Left ventricle myocardium inferior (tissue), 1 donor: ENCODE results near the gene BMPR1A. TPM values are rescaled to one million over a fixed set of nuclear protein-coding genes. Genes with fewer than 3 reads are reported as not detected.
A peak's percentile ranks its signal among the peaks of the same experiment; 100 is the strongest.
"Not testable (repeated sequence)": the region's sequence is repeated elsewhere in the genome, so short reads cannot be mapped to it uniquely, and the experiment has no call there.

Experiments used
- DNase-seq: peaks from one replicate; pipeline ENCODE4 v3.0.0-alpha.2; 2020
- H3K27ac ChIP-seq: fragments of 200-600 bp; replicated peaks from 2 replicates; pipeline ENCODE4 v1.8.0; 2021
- H3K27me3 ChIP-seq: fragments of 200-600 bp; 2 replicates; pipeline ENCODE4 v1.8.0; 2021; ENCODE audit warnings: low read depth
- H3K36me3 ChIP-seq: fragments of 200-600 bp; 2 replicates; pipeline ENCODE4 v1.8.0; 2021
- H3K4me1 ChIP-seq: fragments of 200-600 bp; 2 replicates; pipeline ENCODE4 v1.8.0; 2021
- H3K4me3 ChIP-seq: fragments of 200-600 bp; 2 replicates; pipeline ENCODE4 v1.8.0; 2021; ENCODE audit warnings: mild to moderate bottlenecking, moderate library complexity
- H3K9me3 ChIP-seq: fragments of 200-600 bp; replicated peaks from 2 replicates; pipeline ENCODE4 v1.8.0; 2021
- intact Hi-C: fragments of 100-400 bp; cut with micrococcal nuclease; formaldehyde crosslinking; loops from one replicate; pipeline ENCODE4 v1.11.0; 2022
- total RNA-seq: library from RNA; stranded (reverse); fragmentation: NEBNext Ultra II Directional; extraction: Animal tissue kit (Norgen Biotek cat#: 25700); gene quantifications from one replicate; pipeline ENCODE4 v1.2.1, GENCODE V29; 2021
- TF ChIP-seq, protein P1 (sequence below): fragments of 200-600 bp; IDR thresholded peaks from 2 replicates; pipeline ENCODE4 v1.8.0; 2021; ENCODE audit warnings: antibody characterized with exemption, mild to moderate bottlenecking, borderline replicate concordance
- donor health status: DM: no; HTN: yes; CAD: no; lungs with severe emphysema.

Gene BMPR1A
- total RNA-seq, 1 donor from 2014 or later, result 43.8 TPM

DNA sequence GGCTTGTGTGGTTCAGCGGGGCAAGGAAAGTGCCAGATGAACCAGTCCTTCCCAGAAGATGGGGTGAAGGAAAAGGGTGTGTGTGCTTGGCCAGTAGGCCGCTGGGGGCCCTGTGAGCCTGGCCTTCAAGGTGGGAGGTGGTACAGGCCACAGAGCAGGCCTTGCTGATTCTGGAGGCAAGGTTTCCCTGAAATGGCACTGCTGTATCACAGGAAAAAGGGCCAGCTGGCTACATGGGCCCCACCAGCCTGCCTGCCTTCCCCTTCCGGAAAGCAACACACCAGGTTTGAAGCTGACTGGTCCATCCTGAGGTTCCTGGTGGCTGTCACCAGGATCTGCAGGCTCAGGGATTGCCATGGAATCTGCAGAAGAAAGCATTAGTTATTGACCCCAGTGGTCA, 188.5 kb downstream of the BMPR1A start:
- DNase-seq, result no peak
- intact Hi-C loops, result no loop called here

DNA sequence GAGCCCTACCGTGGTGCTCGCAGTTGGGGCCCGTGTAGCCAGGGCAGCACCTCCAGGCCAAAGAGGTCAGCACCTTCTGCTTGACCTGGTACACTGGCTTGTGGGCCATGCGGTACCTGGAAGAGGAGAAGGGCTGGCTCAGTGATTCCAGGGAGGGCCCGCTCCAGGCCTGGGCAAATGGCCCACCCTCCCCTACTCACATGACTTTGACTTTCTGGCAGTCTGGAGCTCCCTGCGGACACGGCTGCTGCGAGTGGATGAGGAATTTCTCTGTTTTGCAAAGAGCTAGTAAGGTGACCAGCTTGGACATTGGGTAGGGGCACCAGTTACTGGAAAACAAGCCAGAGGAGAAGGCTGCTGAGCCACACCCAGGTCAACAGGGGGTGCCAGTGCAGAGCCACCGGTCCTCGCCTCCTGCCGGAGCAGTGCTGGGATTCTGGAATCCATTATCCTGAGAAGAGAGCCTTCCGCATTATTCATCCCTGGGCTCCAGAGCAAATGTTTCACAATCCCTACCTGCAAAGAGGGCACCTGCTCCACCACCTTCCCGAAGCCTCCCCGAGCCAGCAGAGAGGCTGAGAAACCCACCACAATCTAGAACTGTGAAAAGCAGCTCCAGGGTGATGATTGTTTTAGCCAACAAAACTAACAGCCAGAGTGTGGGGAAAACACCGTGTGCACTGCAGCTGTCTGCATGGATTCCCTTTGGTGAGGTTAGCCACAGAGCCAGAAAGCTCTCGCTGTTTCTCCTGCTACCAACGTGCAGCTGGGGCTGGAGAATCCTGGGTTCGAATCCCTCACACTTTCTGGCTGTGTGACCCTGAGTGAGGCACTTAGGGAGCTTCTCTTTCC, 189.2 kb downstream of the BMPR1A start:
- H3K4me1 ChIP-seq, result peaks cover 83% of the 10 kb centered on the region

More for the DNA sequence above, 188.5 kb downstream of the BMPR1A start:
- Histone ChIP-seq H3K4me3 (peak overlapping the region; percentile 15), H3K27ac (peak overlapping the region; percentile 38), H3K4me1 (peaks cover 76% of the 10 kb centered on the region), H3K27me3 (no peaks in the 10 kb centered on the region), H3K9me3 (no peaks in the 10 kb centered on the region), H3K36me3 (peaks cover 23% of the 10 kb centered on the region)
- TF ChIP-seq, protein P1, sequence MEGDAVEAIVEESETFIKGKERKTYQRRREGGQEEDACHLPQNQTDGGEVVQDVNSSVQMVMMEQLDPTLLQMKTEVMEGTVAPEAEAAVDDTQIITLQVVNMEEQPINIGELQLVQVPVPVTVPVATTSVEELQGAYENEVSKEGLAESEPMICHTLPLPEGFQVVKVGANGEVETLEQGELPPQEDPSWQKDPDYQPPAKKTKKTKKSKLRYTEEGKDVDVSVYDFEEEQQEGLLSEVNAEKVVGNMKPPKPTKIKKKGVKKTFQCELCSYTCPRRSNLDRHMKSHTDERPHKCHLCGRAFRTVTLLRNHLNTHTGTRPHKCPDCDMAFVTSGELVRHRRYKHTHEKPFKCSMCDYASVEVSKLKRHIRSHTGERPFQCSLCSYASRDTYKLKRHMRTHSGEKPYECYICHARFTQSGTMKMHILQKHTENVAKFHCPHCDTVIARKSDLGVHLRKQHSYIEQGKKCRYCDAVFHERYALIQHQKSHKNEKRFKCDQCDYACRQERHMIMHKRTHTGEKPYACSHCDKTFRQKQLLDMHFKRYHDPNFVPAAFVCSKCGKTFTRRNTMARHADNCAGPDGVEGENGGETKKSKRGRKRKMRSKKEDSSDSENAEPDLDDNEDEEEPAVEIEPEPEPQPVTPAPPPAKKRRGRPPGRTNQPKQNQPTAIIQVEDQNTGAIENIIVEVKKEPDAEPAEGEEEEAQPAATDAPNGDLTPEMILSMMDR, result no peak

DNA sequence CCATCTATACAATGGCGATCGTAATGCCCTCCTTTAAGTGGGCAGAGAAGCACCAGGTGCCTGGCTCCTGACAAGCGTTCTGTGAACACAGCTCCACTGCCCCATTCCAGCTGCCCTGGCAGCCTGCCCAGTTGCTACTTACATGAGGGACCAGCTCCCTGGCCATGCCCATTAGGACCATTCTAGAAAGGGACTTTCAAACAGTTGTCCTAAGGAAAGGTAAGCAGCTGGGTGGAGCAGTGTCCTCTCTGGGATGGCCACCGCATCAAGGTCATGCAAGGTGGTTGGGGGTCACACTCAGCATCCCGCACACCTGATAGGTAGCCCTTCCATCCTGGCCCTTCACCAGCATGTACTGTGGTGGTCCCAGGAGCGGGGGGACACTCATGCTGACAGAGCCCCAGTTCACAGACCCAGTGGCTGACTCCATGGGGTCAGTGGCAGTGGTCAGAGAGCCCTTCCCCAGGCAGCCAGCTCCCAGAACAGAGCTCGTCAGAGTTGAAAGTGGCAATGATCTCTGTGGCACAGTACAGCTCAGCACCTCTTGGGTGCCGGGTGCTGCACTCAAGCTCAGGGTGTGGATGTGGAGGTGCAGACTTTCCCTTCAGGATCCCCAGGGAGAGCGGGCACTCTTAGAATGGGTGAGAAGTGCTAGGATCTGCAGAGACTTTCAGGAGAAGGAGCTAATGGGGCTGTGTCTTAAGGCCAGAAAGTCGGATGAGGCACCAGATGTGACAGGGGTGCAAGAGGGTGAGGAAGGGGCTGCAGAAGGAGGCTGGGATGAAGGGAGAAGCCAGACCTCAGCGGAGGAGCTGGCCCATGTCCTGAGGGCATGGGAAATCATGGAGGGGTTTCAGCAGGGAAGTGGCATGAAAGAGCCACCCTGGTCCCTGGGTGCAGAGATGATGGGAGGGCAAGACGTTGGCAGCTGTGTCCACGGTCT, 190.1 kb downstream of the BMPR1A start:
- peak overlapping the region; percentile 5 for H3K27ac ChIP-seq
- intact Hi-C loops, result no loop called here
- no peaks in the 10 kb centered on the region for H3K27me3 ChIP-seq
- H3K36me3 ChIP-seq, result peaks cover 23% of the 10 kb centered on the region
- no peak overlapping the region for H3K4me3 ChIP-seq
- TF ChIP-seq, protein P1, result no peak
- peak; percentile 59 for DNase-seq
- no peaks in the 10 kb centered on the region for H3K9me3 ChIP-seq
- peaks cover 92% of the 10 kb centered on the region for H3K4me1 ChIP-seq

More for the DNA sequence above, 189.2 kb downstream of the BMPR1A start:
- Histone ChIP-seq H3K27me3 (no peaks in the 10 kb centered on the region), H3K9me3 (no peaks in the 10 kb centered on the region), H3K27ac (peak overlapping the region; percentile 38), H3K4me3 (peak overlapping the region; percentile 15), H3K36me3 (peaks cover 23% of the 10 kb centered on the region)
- intact Hi-C loops, result no loop called here
- TF ChIP-seq, protein P1, result peak; percentile 54
- peak; percentile 16 for DNase-seq

DNA sequence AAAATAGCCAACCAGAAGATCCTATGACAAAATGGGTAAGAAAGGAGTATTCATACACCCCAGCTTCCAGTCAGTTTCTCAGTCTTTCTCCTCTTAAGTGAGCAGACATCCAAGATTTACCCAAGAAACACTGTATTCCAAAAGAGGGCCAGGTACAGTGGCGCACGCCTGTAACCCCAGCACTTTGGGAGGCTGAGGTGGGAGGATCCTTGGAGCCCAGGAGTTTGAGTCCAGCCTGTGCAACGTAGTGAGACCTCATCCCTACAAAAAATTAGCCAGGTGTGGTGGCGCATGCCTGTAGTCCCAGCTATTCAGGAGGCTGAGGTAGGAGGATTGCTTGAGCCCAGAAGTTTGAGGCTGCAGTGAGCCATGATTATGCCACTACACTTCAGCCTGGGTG, 191.4 kb downstream of the BMPR1A start:
- intact Hi-C loops, H3K27ac ChIP-seq, H3K9me3 ChIP-seq, DNase-seq, H3K4me3 ChIP-seq, H3K27me3 ChIP-seq: not testable (repeated sequence)
- Histone ChIP-seq H3K36me3 (peaks cover 23% of the 10 kb centered on the region), H3K4me1 (peaks cover 95% of the 10 kb centered on the region)

DNA sequence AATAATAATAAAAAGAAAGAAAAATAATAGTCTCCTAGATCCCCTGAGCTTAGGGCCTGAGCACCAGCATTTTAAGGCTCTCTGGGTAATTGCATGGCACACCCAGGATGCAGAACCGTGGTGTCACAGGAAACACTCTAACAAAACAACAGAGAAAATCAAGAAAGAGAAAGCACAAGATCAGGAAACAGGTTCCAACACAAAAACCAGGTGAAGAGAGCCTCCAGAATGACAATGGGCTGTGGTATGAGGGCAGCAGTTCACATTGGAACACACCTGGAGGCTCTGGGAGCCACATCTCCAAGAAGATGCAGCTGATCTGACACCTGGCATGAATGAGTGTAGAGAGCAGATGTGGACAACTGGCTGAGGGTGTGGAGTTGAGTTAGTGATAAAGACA, 193.9 kb downstream of the BMPR1A start:
- peaks cover 13% of the 10 kb centered on the region for H3K9me3 ChIP-seq
- TF ChIP-seq, protein P1, result no peak
- no peak for DNase-seq
- H3K27ac ChIP-seq, result peak overlapping the region; percentile 88
- H3K27me3 ChIP-seq, result no peaks in the 10 kb centered on the region
- peaks cover 6% of the 10 kb centered on the region for H3K36me3 ChIP-seq
- H3K4me3 ChIP-seq, result no peak overlapping the region
- intact Hi-C loops, result no loop called here
- peaks cover 100% of the 10 kb centered on the region for H3K4me1 ChIP-seq
